NCI-H1105 treated with DMSO at 0.1 percent for 48 hours (cell line): ENCODE measurements around the gene PLA2G4E.

Experiments
- DNase-seq: peaks from one replicate; lab custom pipeline; 2025; lab: John Stamatoyannopoulos, UW

Gene PLA2G4E

GRCh38 chr15:42053010-42053409 lies 32.2 kb upstream of the PLA2G4E start:
- no peak for DNase-seq

GRCh38 chr15:42050484-42051255 lies 29.8 kb upstream of the PLA2G4E start:
- DNase-seq, result no peak

GRCh38 chr15:42048821-42049200 lies 28.0 kb upstream of the PLA2G4E start:
- no peak for DNase-seq

GRCh38 chr15:42048080-42048820 lies 27.4 kb upstream of the PLA2G4E start:
- DNase-seq, result no peak

GRCh38 chr15:42046597-42046996 lies 25.8 kb upstream of the PLA2G4E start:
- no peak for DNase-seq

GRCh38 chr15:42045211-42045615 lies 24.4 kb upstream of the PLA2G4E start:
- DNase-seq, result no peak

GRCh38 chr15:42042602-42043400 lies 22.0 kb upstream of the PLA2G4E start:
- no peak for DNase-seq

GRCh38 chr15:42038401-42038800 lies 17.6 kb upstream of the PLA2G4E start:
- DNase-seq, result no peak

- peak; percentile 55 for DNase-seq
Observed at GRCh38 chr15:42037656-42038055, 16.8 kb upstream of the PLA2G4E start.

GRCh38 chr15:42036966-42037365 lies 16.1 kb upstream of the PLA2G4E start:
- DNase-seq, result no peak

GRCh38 chr15:42036112-42036905 lies 15.5 kb upstream of the PLA2G4E start:
- DNase-seq, result no peak

- no peak for DNase-seq
Observed at GRCh38 chr15:42035435-42035761, 14.6 kb upstream of the PLA2G4E start.

- DNase-seq, result no peak
Observed at GRCh38 chr15:42034628-42035434, 14.0 kb upstream of the PLA2G4E start.

GRCh38 chr15:42033214-42033873 lies 12.5 kb upstream of the PLA2G4E start:
- no peak for DNase-seq

GRCh38 chr15:42032376-42033213 lies 11.8 kb upstream of the PLA2G4E start:
- DNase-seq, result no peak

GRCh38 chr15:42031198-42031915 lies 10.5 kb upstream of the PLA2G4E start:
- DNase-seq, result no peak

GRCh38 chr15:42027521-42027920 lies 6.7 kb upstream of the PLA2G4E start:
- DNase-seq, result no peak

- DNase-seq, result no peak
Observed at GRCh38 chr15:42024303-42024702, 3.5 kb upstream of the PLA2G4E start.

GRCh38 chr15:42021593-42021992 lies 751 bp upstream of the PLA2G4E start:
- no peak for DNase-seq
